Right atrium auricular region (tissue), 2 donors: Measurements from ENCODE around the gene C10orf105. TPM values are rescaled to one million over a fixed set of nuclear protein-coding genes. Genes with fewer than 3 reads are reported as not detected.

Experiments
- DNase-seq: peaks from one replicate; pipeline ENCODE4 v3.0.0-alpha.2; 2019; ENCODE audit warnings: low spot score
- H3K27ac ChIP-seq, 2 donors: fragments of 200-600 bp; sonication (generic); 1 replicate in 1 of 2; 2 replicates in 1 of 2; pipeline ENCODE4 v1.5.1; 2016 to 2019
- H3K27me3 ChIP-seq, 2 donors: fragments of 200-600 bp; sonication (generic); one replicate each; pipeline versions ENCODE4 v1.5.1 to v1.6.0; 2017 to 2019
- H3K36me3 ChIP-seq: fragments of 200-600 bp; sonication (generic); one replicate; pipeline ENCODE4 v1.5.1; 2016
- H3K4me1 ChIP-seq, 2 donors: fragments of 200-600 bp; sonication (generic); one replicate each; pipeline versions ENCODE4 v1.5.1 to v1.6.0; 2017 to 2019
- H3K4me3 ChIP-seq, 2 donors: fragments of 200-600 bp; sonication (generic); 1 replicate in 1 of 2; 2 replicates in 1 of 2; pipeline ENCODE4 v1.5.1; 2017 to 2019; ENCODE audit warnings: mild to moderate bottlenecking in 1 of 2, moderate library complexity in 1 of 2
- H3K9me3 ChIP-seq, 2 donors: fragments of 200-600 bp; sonication (generic); one replicate each; pipeline ENCODE4 v1.5.1; 2019
- total RNA-seq, 2 donors: library from RNA; depleted of rRNA; stranded (reverse); fragments of >200 nt; gene quantifications; one replicate each; pipeline ENCODE4 v1.1.0, GENCODE V29; 2016
- TF ChIP-seq, protein P1 (sequence below), 2 donors: fragments of 200-600 bp; sonication (generic); IDR thresholded peaks; one replicate each; pipeline ENCODE4 v1.5.1; 2019; ENCODE audit warnings: antibody characterized with exemption in 2 of 2

The C10orf105 gene
- total RNA-seq, 2 donors from 2014 or later = 1.3 TPM; not detected in 1

- TF ChIP-seq, protein P1, sequence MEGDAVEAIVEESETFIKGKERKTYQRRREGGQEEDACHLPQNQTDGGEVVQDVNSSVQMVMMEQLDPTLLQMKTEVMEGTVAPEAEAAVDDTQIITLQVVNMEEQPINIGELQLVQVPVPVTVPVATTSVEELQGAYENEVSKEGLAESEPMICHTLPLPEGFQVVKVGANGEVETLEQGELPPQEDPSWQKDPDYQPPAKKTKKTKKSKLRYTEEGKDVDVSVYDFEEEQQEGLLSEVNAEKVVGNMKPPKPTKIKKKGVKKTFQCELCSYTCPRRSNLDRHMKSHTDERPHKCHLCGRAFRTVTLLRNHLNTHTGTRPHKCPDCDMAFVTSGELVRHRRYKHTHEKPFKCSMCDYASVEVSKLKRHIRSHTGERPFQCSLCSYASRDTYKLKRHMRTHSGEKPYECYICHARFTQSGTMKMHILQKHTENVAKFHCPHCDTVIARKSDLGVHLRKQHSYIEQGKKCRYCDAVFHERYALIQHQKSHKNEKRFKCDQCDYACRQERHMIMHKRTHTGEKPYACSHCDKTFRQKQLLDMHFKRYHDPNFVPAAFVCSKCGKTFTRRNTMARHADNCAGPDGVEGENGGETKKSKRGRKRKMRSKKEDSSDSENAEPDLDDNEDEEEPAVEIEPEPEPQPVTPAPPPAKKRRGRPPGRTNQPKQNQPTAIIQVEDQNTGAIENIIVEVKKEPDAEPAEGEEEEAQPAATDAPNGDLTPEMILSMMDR (IDR thresholded peaks at IDR 0.05) = no peak
- Histone ChIP-seq H3K4me3 (no peak overlapping the region), H3K9me3 (no peaks in the 10 kb centered on the region), H3K36me3 (no peaks in the 10 kb centered on the region), H3K27ac (no peak overlapping the region), H3K4me1 (peaks cover 0 to 37% of the 10 kb centered on the region in 2 donors), H3K27me3 (no peaks in the 10 kb centered on the region)
- DNase-seq = no peak
These were observed 17.6 kb upstream of the C10orf105 start for GRCh38 chr10:71737001-71737833.

DNA sequence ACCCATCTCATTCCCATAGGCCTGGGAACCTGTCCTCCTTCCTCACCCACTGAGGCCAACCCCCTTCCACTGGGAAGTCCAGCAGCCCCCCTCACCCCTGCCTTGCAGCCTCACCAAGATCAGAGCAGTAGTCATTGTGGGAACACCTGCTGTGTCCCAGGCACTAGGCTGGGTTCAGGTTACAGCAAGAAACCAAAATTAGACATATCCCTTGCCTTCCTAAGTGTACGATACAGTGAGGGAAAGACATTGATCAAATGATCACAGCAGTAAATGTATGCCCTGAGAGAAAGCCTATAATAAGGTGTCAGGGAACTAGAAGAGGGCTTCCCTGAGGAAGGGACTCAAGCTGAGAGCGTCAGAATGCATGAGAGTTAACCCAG lies 17.0 kb upstream of the C10orf105 start:
- no peak for DNase-seq
- Histone ChIP-seq H3K27me3 (no peaks in the 10 kb centered on the region), H3K9me3 (no peaks in the 10 kb centered on the region), H3K27ac (no peak overlapping the region), H3K4me3 (no peak overlapping the region), H3K4me1 (peaks cover 0 to 37% of the 10 kb centered on the region in 2 donors), H3K36me3 (no peaks in the 10 kb centered on the region)
- TF ChIP-seq, protein P1 (IDR thresholded peaks at IDR 0.05) = no peak

DNA sequence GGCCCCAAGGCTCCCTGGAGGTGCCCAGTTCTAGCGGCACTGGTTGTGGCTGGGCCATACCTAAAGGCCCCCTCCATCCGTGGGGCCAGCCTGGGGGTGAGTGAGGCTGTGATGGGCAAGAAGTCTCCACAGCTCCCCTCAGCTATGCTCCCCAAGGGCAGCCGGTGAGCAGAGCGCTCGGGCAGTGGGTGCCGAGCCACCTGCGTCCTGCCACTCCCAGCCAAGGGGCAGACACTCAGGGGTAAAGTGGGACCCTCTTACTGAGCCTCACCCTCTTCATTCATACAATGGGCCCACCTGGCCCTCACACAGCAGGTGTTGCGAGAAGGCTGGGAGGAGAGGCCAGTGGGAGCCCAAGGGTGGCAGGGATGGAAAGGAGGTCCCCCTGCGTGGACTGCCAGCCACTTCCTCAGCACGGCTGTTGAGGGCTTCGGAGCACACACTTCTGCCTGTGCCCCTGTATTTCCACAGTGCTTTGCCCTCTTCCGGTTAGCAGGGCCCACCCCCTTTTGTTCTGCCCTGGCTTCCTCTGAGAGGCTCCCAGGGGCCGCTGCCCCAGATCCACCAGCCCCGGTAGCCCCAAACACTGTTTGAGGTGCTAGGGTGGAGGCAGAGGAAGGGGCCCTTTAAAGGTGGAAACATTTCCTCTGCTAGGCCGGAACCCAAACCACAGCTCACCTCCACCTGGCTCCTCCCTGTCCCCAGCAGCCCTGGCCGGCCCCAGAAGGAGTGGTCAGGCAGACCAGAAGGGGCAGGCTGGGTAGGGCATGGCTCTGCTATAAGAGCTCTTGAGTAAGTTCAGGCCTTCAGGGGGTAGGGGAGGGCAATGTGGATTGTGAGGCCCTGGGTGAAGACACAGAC lies 16.4 kb upstream of the C10orf105 start:
- Histone ChIP-seq H3K4me3 (no peak overlapping the region), H3K4me1 (peaks cover 0 to 37% of the 10 kb centered on the region in 2 donors)
- no peak for DNase-seq

DNA sequence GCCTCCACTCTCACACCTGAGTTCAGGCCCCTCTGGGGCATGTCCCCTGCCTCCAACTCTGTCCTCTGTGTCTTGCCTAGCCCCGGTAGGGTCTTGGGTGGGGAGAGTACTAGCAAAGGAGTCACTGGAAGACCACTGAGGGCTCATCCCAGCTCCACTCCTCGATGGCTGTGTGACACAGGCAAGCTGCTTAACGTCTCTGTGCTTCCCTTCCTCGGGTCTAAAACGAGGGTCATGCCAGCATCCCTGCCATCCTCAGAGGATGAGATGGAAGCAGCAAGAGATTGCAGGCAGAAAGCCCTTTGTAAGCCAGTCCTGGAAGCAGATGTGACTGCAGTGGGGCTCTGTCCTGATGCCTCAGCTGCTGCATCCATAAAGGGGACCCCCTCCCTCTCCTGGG lies 15.2 kb upstream of the C10orf105 start:
- H3K4me3 ChIP-seq = no peak overlapping the region
- no peak for DNase-seq
- no peak overlapping the region for H3K27ac ChIP-seq
- peaks cover 0 to 27% of the 10 kb centered on the region in 2 donors for H3K4me1 ChIP-seq
- H3K9me3 ChIP-seq = no peaks in the 10 kb centered on the region
- H3K27me3 ChIP-seq = no peaks in the 10 kb centered on the region
- TF ChIP-seq, protein P1 (IDR thresholded peaks at IDR 0.05) = no peak
- H3K36me3 ChIP-seq = no peaks in the 10 kb centered on the region

More for the DNA sequence above, 16.4 kb upstream of the C10orf105 start:
- TF ChIP-seq, protein P1 (IDR thresholded peaks at IDR 0.05) = no peak
- peak overlapping the region in 1 of 2 donors; percentile 31 for H3K27ac ChIP-seq
- H3K9me3 ChIP-seq = no peaks in the 10 kb centered on the region
- H3K27me3 ChIP-seq = no peaks in the 10 kb centered on the region
- no peaks in the 10 kb centered on the region for H3K36me3 ChIP-seq

- peaks cover 0 to 43% of the 10 kb centered on the region in 2 donors for H3K4me1 ChIP-seq
- TF ChIP-seq, protein P1 (IDR thresholded peaks at IDR 0.05) = no peak
- no peaks in the 10 kb centered on the region for H3K27me3 ChIP-seq
- DNase-seq = no peak
- no peak overlapping the region for H3K27ac ChIP-seq
- no peaks in the 10 kb centered on the region for H3K36me3 ChIP-seq
- no peak overlapping the region for H3K4me3 ChIP-seq
- no peaks in the 10 kb centered on the region for H3K9me3 ChIP-seq
These were observed 12.2 kb upstream of the C10orf105 start for GRCh38 chr10:71731791-71732190.
